Measurements from ENCODE around the gene MGLL.
A peak's percentile ranks its signal among the peaks of the same experiment; 100 is the strongest.

MGLL gene

GRCh38 chr3:127770671-127771355 is 51.5 kb downstream of the MGLL start:
- CTCF ChIA-PET = no interaction called here
- no peak for DNase-seq (ENCODE audit: low spot score)
- TF ChIP-seq, protein P1, sequence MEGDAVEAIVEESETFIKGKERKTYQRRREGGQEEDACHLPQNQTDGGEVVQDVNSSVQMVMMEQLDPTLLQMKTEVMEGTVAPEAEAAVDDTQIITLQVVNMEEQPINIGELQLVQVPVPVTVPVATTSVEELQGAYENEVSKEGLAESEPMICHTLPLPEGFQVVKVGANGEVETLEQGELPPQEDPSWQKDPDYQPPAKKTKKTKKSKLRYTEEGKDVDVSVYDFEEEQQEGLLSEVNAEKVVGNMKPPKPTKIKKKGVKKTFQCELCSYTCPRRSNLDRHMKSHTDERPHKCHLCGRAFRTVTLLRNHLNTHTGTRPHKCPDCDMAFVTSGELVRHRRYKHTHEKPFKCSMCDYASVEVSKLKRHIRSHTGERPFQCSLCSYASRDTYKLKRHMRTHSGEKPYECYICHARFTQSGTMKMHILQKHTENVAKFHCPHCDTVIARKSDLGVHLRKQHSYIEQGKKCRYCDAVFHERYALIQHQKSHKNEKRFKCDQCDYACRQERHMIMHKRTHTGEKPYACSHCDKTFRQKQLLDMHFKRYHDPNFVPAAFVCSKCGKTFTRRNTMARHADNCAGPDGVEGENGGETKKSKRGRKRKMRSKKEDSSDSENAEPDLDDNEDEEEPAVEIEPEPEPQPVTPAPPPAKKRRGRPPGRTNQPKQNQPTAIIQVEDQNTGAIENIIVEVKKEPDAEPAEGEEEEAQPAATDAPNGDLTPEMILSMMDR (conservative IDR thresholded peaks at IDR 0.05; ENCODE audit: low read depth) = no peak
- H3K27ac ChIP-seq = peak overlapping the region; percentile 91
- POLR2A ChIA-PET (ENCODE audit: low non-redundant PET) = interaction anchor here (0.6 kb wide), 1 partner anchor 1233 kb away, joined by 3 read pairs; no protein-coding TSS in a partner anchor

- H3K27ac ChIP-seq = peak overlapping the region; percentile 91
- POLR2A ChIA-PET (ENCODE audit: low non-redundant PET) = no interaction called here
- TF ChIP-seq, protein P1 (conservative IDR thresholded peaks at IDR 0.05; ENCODE audit: low read depth) = no peak
- CTCF ChIA-PET = no interaction called here
- DNase-seq (ENCODE audit: low spot score) = no peak
Measured at GRCh38 chr3:127769284-127770081, 52.8 kb downstream of the MGLL start.

GRCh38 chr3:127768346-127769008 is 53.8 kb downstream of the MGLL start:
- POLR2A ChIA-PET (ENCODE audit: low non-redundant PET) = no interaction called here
- TF ChIP-seq, protein P1 (conservative IDR thresholded peaks at IDR 0.05; ENCODE audit: low read depth) = no peak
- CTCF ChIA-PET = interaction anchor here (0.7 kb wide), 1 partner anchor 1278 kb away, joined by 3 read pairs; no protein-coding TSS in a partner anchor
- DNase-seq (ENCODE audit: low spot score) = peak; percentile 97
- peak overlapping the region; percentile 91 for H3K27ac ChIP-seq

GRCh38 chr3:127767126-127767525 is 55.2 kb downstream of the MGLL start:
- TF ChIP-seq, protein P1 (conservative IDR thresholded peaks at IDR 0.05; ENCODE audit: low read depth) = no peak
- CTCF ChIA-PET = no interaction called here
- POLR2A ChIA-PET (ENCODE audit: low non-redundant PET) = no interaction called here
- H3K27ac ChIP-seq = no peak overlapping the region
- no peak for DNase-seq (ENCODE audit: low spot score)

- H3K27ac ChIP-seq = no peak overlapping the region
- TF ChIP-seq, protein P1 (conservative IDR thresholded peaks at IDR 0.05; ENCODE audit: low read depth) = no peak
- ChIA-PET POLR2A (ENCODE audit: low non-redundant PET) (no interaction called here), CTCF (no interaction called here)
- no peak for DNase-seq (ENCODE audit: low spot score)
Measured at GRCh38 chr3:127765735-127766134, 56.6 kb downstream of the MGLL start.

DNA sequence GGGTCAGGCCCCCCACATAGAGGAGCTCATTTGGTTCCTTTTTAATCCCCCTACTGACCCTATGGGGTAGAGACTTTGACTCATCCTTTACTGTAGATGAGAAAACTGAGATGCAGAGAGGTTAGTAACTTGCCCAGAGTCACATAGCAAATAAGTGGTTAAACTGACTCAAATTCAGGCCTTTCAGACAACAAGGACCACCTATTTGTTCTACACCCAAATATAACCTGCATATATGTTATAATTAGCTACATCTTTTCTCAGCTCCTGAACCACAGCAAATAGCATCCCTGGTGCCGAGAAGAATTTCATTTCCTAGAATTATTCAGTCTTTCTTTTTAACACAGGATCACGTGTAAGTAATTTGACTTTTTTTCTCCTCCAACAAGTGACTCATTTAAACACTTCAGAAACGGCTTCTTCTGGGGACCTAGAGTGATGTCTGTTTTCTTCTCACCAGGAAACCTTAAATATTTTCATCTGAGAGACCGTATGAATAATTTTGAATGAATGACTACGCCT is 57.4 kb downstream of the MGLL start:
- no peak for DNase-seq (ENCODE audit: low spot score)
- POLR2A ChIA-PET (ENCODE audit: low non-redundant PET) = no interaction called here
- H3K27ac ChIP-seq = no peak overlapping the region
- CTCF ChIA-PET = no interaction called here
- TF ChIP-seq, protein P1 (conservative IDR thresholded peaks at IDR 0.05; ENCODE audit: low read depth) = no peak

Data from RWPE1 (cell line).